ENCODE measurements around the gene CCDC85C.

- TF ChIP-seq ELF4 (IDR thresholded peaks at IDR 0.05) (no peak), BHLHE40 (IDR thresholded peaks at IDR 0.05; ENCODE audit: borderline replicate concordance) (no peak)
Measured at GRCh38 chr14:99599393-99599792, 4.6 kb downstream of the CCDC85C start.

All from HEK293T (cell line).